ENCODE measurements around the gene TCEA2.

The TCEA2 gene

GRCh38 chr20:64036346-64037198 lies 26.4 kb upstream of the TCEA2 start:
- peaks cover 16% of the 10 kb centered on the region for H3K4me1 ChIP-seq (ENCODE audit: control insufficient read depth, insufficient read depth, low read length)
- H3K9me3 ChIP-seq (ENCODE audit: control insufficient read depth, insufficient read depth, low read length) = no peaks in the 10 kb centered on the region
- DNase-seq (ENCODE audit: low read depth, low spot score) = no peak
- H3K36me3 ChIP-seq (ENCODE audit: control insufficient read depth, insufficient read depth, low read length) = peaks cover 10% of the 10 kb centered on the region
- no peak overlapping the region for H3K4me3 ChIP-seq (ENCODE audit: low read length)
- H3K27me3 ChIP-seq (ENCODE audit: control insufficient read depth, insufficient read depth, low read length) = peaks cover 8% of the 10 kb centered on the region; the same call in 1 of the 2 replicates
- no CpG with 5 or more reads among the region's 17 CpGs for WGBS (ENCODE audit: insufficient coverage, insufficient read length)
- no peak overlapping the region for H3K27ac ChIP-seq (ENCODE audit: low read length)

GRCh38 chr20:64037199-64037497 lies 25.9 kb upstream of the TCEA2 start:
- no CpG with 5 or more reads among the region's 3 CpGs for WGBS (ENCODE audit: insufficient coverage, insufficient read length)
- no peak for DNase-seq (ENCODE audit: low read depth, low spot score)
- no peaks in the 10 kb centered on the region for H3K9me3 ChIP-seq (ENCODE audit: control insufficient read depth, insufficient read depth, low read length)
- peaks cover 16% of the 10 kb centered on the region for H3K4me1 ChIP-seq (ENCODE audit: control insufficient read depth, insufficient read depth, low read length)
- peaks cover 5% of the 10 kb centered on the region; the same call in 1 of the 2 replicates for H3K36me3 ChIP-seq (ENCODE audit: control insufficient read depth, insufficient read depth, low read length)
- H3K27me3 ChIP-seq (ENCODE audit: control insufficient read depth, insufficient read depth, low read length) = peaks cover 8% of the 10 kb centered on the region; the same call in 1 of the 2 replicates
- no peak overlapping the region for H3K27ac ChIP-seq (ENCODE audit: low read length)
- H3K4me3 ChIP-seq (ENCODE audit: low read length) = no peak overlapping the region

GRCh38 chr20:64037498-64038213 lies 25.3 kb upstream of the TCEA2 start:
- no peak for DNase-seq (ENCODE audit: low read depth, low spot score)
- H3K27me3 ChIP-seq (ENCODE audit: control insufficient read depth, insufficient read depth, low read length) = peaks cover 8% of the 10 kb centered on the region; the same call in 1 of the 2 replicates
- no CpG with 5 or more reads among the region's 36 CpGs for WGBS (ENCODE audit: insufficient coverage, insufficient read length)
- H3K4me1 ChIP-seq (ENCODE audit: control insufficient read depth, insufficient read depth, low read length) = peaks cover 16% of the 10 kb centered on the region
- H3K36me3 ChIP-seq (ENCODE audit: control insufficient read depth, insufficient read depth, low read length) = peaks cover 2% of the 10 kb centered on the region; the same call in 1 of the 2 replicates
- peak overlapping the region; percentile 68; the same call in 1 of the 2 replicates for H3K4me3 ChIP-seq (ENCODE audit: low read length)
- H3K27ac ChIP-seq (ENCODE audit: low read length) = no peak overlapping the region
- H3K9me3 ChIP-seq (ENCODE audit: control insufficient read depth, insufficient read depth, low read length) = no peaks in the 10 kb centered on the region

- WGBS (ENCODE audit: insufficient coverage, insufficient read length) = no CpG with 5 or more reads among the region's 30 CpGs
- Histone ChIP-seq H3K9me3 (ENCODE audit: control insufficient read depth, insufficient read depth, low read length) (no peaks in the 10 kb centered on the region), H3K27me3 (ENCODE audit: control insufficient read depth, insufficient read depth, low read length) (peaks cover 8% of the 10 kb centered on the region; the same call in 1 of the 2 replicates), H3K4me3 (ENCODE audit: low read length) (peak overlapping the region; percentile 68; the same call in 1 of the 2 replicates), H3K4me1 (ENCODE audit: control insufficient read depth, insufficient read depth, low read length) (peaks cover 16% of the 10 kb centered on the region), H3K36me3 (ENCODE audit: control insufficient read depth, insufficient read depth, low read length) (0 out of 2 replicates have a peak, but pooled peaks cover 2% of the 10 kb centered on the region), H3K27ac (ENCODE audit: low read length) (no peak overlapping the region)
- no peak for DNase-seq (ENCODE audit: low read depth, low spot score)
Observed at GRCh38 chr20:64038224-64038564, 24.8 kb upstream of the TCEA2 start.

- Histone ChIP-seq H3K9me3 (ENCODE audit: control insufficient read depth, insufficient read depth, low read length) (no peaks in the 10 kb centered on the region), H3K27me3 (ENCODE audit: control insufficient read depth, insufficient read depth, low read length) (peaks cover 8% of the 10 kb centered on the region; the same call in 1 of the 2 replicates), H3K27ac (ENCODE audit: low read length) (no peak overlapping the region), H3K4me1 (ENCODE audit: control insufficient read depth, insufficient read depth, low read length) (peaks cover 16% of the 10 kb centered on the region), H3K4me3 (ENCODE audit: low read length) (peak overlapping the region; percentile 68), H3K36me3 (ENCODE audit: control insufficient read depth, insufficient read depth, low read length) (0 out of 2 replicates have a peak, but pooled peaks cover 2% of the 10 kb centered on the region)
- DNase-seq (ENCODE audit: low read depth, low spot score) = no peak
- WGBS (ENCODE audit: insufficient coverage, insufficient read length) = no CpG with 5 or more reads among the region's 91 CpGs
Observed at GRCh38 chr20:64038565-64039292, 24.3 kb upstream of the TCEA2 start.

GRCh38 chr20:64039293-64040160 lies 23.5 kb upstream of the TCEA2 start:
- no peak overlapping the region for H3K27ac ChIP-seq (ENCODE audit: low read length)

GRCh38 chr20:64040231-64041039 lies 22.6 kb upstream of the TCEA2 start:
- Histone ChIP-seq H3K36me3 (ENCODE audit: control insufficient read depth, insufficient read depth, low read length) (no peaks in the 10 kb centered on the region), H3K27ac (ENCODE audit: low read length) (no peak overlapping the region), H3K4me3 (ENCODE audit: low read length) (no peak overlapping the region), H3K9me3 (ENCODE audit: control insufficient read depth, insufficient read depth, low read length) (no peaks in the 10 kb centered on the region), H3K27me3 (ENCODE audit: control insufficient read depth, insufficient read depth, low read length) (peaks cover 8% of the 10 kb centered on the region; the same call in 1 of the 2 replicates), H3K4me1 (ENCODE audit: control insufficient read depth, insufficient read depth, low read length) (peaks cover 22% of the 10 kb centered on the region)
- no peak for DNase-seq (ENCODE audit: low read depth, low spot score)
- WGBS (ENCODE audit: insufficient coverage, insufficient read length) = no CpG with 5 or more reads among the region's 12 CpGs

More at GRCh38 chr20:64039293-64040160, 23.5 kb upstream of the TCEA2 start:
- peaks cover 16% of the 10 kb centered on the region for H3K4me1 ChIP-seq (ENCODE audit: control insufficient read depth, insufficient read depth, low read length)
- no peaks in the 10 kb centered on the region for H3K9me3 ChIP-seq (ENCODE audit: control insufficient read depth, insufficient read depth, low read length)
- H3K36me3 ChIP-seq (ENCODE audit: control insufficient read depth, insufficient read depth, low read length) = no peaks in the 10 kb centered on the region
- H3K4me3 ChIP-seq (ENCODE audit: low read length) = peak overlapping the region; percentile 68; the same call in 1 of the 2 replicates
- peaks cover 8% of the 10 kb centered on the region; the same call in 1 of the 2 replicates for H3K27me3 ChIP-seq (ENCODE audit: control insufficient read depth, insufficient read depth, low read length)
- WGBS (ENCODE audit: insufficient coverage, insufficient read length) = no CpG with 5 or more reads among the region's 17 CpGs
- no peak for DNase-seq (ENCODE audit: low read depth, low spot score)

- Histone ChIP-seq H3K36me3 (ENCODE audit: control insufficient read depth, insufficient read depth, low read length) (no peaks in the 10 kb centered on the region), H3K9me3 (ENCODE audit: control insufficient read depth, insufficient read depth, low read length) (no peaks in the 10 kb centered on the region), H3K4me3 (ENCODE audit: low read length) (no peak overlapping the region), H3K4me1 (ENCODE audit: control insufficient read depth, insufficient read depth, low read length) (peaks cover 18% of the 10 kb centered on the region), H3K27ac (ENCODE audit: low read length) (no peak overlapping the region), H3K27me3 (ENCODE audit: control insufficient read depth, insufficient read depth, low read length) (peaks cover 8% of the 10 kb centered on the region; the same call in 1 of the 2 replicates)
- WGBS (ENCODE audit: insufficient coverage, insufficient read length) = no CpG with 5 or more reads among the region's 15 CpGs
- no peak for DNase-seq (ENCODE audit: low read depth, low spot score)
Observed at GRCh38 chr20:64041040-64041780, 21.8 kb upstream of the TCEA2 start.

- H3K36me3 ChIP-seq (ENCODE audit: control insufficient read depth, insufficient read depth, low read length) = no peaks in the 10 kb centered on the region
- no peaks in the 10 kb centered on the region for H3K9me3 ChIP-seq (ENCODE audit: control insufficient read depth, insufficient read depth, low read length)
- peaks cover 13% of the 10 kb centered on the region for H3K4me1 ChIP-seq (ENCODE audit: control insufficient read depth, insufficient read depth, low read length)
- DNase-seq (ENCODE audit: low read depth, low spot score) = no peak
- no peak overlapping the region for H3K4me3 ChIP-seq (ENCODE audit: low read length)
- H3K27ac ChIP-seq (ENCODE audit: low read length) = no peak overlapping the region
- no CpG with 5 or more reads among the region's 11 CpGs for WGBS (ENCODE audit: insufficient coverage, insufficient read length)
- H3K27me3 ChIP-seq (ENCODE audit: control insufficient read depth, insufficient read depth, low read length) = peaks cover 9% of the 10 kb centered on the region; the same call in 1 of the 2 replicates
Observed at GRCh38 chr20:64041781-64042053, 21.3 kb upstream of the TCEA2 start.

Measured in iPS DF 6.9 (cell line).